NCI-H345 treated with DMSO at 0.1 percent for 48 hours (cell line): Measurements from ENCODE around the gene NRP2.

Source experiments
- DNase-seq: peaks from one replicate; lab custom pipeline; 2025; ENCODE audit not compliant: unreplicated experiment; lab: John Stamatoyannopoulos, UW

Gene NRP2

DNA sequence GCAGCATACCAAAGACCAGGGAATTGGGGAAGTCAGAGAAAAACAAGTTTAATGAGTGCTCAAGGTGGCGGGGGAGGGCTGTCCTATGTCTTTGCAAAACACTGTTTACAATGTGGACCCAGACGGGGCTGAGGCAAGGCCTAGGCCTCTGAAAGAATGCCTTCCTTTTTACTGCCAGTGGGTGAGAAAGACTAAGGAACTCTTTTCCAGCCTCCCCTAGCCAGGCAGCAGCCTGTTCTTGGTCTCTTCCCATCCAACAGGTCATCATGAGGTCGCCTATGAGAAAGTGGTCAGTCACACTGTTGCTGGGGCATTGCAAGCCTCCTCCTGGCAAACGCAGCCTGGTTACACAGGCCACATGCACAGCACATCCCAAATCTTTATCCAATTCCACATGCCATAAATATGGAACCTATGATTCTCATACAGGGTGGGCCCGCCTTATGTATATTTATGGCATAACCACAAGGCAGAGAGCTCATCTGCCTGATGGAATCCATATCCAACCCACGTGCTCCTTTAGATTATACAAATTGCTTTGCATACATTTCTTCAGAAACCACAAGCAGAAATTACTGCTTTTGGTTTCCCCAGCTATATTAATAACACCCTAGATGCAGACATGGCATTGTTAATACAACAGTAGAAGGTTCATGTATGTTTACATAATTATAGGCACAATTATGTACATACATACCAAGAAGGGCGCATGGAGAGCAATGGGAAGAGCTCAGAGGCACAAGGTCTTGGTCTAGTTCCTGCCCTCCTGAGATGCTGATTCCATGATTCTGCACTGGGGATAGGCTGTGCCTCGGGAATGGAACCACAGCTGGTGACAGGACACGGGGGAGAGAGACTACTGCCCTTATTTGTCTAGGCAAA, 48.6 kb downstream of the NRP2 start:
- no peak for DNase-seq

DNA sequence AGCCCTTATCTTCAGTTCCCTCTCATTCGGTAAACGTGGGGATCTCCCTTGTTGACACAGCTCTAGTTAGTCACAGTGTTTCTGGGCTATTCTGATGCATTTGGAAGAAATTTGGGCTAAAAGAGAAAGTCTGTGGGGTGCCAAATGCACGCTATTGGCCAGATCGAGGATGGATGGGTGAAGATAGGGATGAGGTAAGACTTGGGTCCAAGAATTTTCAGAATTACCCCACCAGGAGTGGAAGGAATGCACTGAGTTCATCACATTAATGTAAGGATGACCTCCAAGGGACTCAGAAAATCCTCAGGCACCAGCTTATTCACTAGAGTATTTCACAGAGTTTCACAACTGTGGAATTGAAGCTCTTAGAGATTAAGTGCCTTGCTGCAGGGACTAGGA, 49.3 kb downstream of the NRP2 start:
- no peak for DNase-seq

DNA sequence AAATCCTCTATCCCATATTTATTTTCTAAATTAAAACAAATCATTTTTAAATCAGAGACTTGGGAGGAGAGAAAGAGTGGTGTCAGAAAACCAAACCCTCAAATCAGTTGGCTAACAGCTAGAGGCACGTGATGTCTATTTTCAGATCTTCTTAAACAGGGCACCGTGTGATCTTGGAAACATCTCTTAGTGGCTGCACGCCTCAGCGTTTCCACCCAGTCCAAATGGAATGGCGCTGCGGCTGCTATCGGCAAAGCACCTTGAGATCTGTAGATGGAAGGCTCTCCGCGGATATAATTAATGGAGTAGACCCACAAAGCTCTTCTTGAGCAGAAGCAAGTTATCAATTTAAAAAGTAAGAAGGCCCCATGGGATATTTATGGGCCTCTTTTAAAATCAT, 50.0 kb downstream of the NRP2 start:
- DNase-seq = no peak

DNA sequence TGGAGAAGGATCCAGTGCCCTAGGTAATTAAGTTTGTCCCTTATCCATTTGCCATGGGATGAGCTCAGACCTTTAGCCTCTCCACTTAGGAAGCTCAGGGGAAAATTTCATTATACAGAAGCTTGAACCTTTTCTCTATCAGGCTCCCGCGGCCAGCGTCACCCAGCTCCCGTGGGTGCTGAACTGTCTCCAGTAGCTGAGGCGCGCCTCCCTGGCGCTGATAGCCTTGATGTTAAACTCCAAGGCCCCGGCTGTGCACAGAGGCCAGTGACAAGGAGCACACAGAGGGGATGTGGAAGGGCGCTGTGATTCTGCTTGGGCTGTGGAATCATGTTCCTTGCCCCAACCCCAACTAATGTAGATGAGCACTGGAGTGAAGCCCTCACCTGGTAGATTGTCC, 50.8 kb downstream of the NRP2 start:
- no peak for DNase-seq

DNA sequence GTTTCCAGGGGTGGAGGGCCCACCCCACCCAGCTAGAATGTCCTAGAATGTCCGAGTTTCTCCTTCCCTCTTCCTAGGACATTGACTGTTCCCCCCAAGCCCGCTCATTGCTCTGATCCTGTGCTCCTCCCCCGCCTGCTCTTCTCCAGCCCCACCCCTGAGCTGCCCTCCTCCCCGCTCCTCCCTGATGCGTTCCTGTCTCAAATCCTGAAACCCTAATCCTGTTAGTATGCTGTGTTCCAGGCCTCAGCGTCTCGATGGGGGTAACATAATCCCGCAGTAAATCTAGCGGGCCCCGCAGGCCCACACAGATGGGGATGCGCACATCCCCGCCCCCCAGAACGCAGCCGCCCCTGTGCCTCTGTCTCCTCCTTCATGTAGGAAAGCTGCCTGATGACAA, 51.3 kb downstream of the NRP2 start:
- DNase-seq = no peak

DNA sequence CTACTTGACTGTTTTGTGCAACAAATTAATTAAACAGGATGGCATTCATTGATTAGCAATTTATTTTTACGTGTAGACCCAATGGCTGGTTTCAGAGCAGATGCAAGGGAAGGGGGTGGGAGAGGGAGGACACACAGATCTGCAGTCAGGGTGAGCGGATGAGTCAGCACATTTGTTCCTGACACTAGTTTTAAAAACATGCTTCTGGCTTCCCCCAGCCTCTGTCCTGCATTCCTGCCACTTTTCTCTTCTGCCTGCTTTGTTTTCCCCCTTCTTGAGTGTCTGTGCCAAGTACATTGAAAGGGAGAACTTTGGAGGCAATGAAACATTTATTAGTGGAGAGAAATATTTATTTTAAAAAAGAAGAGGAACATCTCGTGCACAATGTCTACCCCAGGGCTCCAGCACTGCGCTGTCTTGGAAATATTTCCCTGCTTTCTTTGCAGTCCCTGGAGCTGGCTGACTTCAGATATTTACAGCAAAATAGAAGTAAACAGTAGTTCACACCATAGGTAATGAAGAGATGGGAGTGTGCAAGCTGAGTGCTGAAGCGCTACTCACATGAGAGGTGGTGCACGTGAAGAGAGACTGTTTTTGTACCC, 52.2 kb downstream of the NRP2 start:
- no peak for DNase-seq

DNA sequence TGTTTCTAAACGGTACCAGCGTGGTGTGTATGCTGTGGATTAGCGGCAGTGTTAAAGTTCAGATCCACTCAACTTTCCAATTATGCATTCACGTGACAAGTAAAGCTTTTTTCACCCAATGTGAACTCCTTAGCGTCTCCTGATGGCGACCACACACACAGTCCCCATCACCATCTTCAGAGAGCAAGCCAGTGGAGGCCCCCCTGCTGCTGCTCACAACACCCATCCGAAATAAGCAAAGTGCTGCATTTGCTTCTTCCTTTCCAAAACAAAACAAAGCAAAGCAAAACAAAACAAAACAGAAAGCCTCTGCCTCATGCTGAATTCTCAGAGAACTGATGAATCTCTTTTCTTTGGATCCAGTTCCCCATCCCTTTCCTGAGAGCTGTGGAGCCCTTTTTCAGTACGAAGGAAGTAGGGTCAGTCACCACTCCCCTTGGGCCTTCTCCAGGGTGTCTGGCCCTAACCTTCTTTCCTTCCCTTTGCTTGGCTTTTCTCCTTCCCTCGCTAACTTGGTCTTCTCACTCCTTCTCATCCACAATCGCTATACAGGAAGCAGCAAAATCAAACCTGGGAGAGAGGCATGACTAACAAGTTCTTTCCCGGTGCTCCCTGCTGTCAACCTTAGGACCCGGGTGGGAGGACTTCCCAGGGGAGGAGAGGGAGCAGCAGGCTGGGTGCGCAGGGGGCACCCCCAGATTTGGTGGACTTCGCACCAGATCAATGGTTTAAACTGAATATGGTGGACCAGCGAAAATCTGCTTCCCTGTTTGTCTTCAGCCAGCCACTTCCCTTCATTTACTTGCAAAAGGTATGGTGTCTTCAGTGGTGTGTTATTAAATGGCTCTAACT, 56.0 kb downstream of the NRP2 start:
- DNase-seq = no peak

DNA sequence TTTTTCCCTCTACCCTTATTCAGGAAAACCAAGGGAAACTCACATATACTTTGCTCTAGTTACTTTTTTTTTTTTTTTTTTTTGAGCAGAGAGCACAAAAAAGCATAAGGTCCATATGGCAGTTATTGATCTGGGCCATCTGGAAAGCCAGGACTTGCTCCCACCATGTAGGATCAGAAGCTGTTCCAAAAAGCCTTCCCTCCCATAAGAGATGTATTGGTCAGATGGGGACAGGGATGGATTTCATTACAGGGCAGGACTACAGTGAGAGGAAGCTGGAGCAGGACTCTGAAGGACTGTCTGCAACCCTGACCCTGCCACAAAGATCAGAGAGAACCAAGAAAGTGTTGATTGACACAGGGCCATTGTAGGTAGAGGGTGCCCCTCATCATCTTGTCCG, 57.3 kb downstream of the NRP2 start:
- no peak for DNase-seq

DNA sequence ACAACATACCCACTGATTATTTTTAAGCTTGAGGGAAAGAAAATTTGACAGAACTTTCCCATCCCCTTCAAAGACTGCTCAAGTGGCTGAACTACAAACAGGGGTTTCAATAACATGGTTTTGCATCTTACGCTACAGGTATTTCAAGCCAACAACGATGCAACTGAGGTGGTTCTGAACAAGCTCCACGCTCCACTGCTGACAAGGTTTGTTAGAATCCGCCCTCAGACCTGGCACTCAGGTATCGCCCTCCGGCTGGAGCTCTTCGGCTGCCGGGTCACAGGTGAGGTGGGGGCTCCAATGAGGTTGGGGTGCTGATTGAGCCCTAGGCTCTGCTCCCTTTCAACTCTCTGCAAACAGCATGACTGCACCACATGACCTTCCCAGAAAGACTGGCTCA, 58.1 kb downstream of the NRP2 start:
- no peak for DNase-seq

DNA sequence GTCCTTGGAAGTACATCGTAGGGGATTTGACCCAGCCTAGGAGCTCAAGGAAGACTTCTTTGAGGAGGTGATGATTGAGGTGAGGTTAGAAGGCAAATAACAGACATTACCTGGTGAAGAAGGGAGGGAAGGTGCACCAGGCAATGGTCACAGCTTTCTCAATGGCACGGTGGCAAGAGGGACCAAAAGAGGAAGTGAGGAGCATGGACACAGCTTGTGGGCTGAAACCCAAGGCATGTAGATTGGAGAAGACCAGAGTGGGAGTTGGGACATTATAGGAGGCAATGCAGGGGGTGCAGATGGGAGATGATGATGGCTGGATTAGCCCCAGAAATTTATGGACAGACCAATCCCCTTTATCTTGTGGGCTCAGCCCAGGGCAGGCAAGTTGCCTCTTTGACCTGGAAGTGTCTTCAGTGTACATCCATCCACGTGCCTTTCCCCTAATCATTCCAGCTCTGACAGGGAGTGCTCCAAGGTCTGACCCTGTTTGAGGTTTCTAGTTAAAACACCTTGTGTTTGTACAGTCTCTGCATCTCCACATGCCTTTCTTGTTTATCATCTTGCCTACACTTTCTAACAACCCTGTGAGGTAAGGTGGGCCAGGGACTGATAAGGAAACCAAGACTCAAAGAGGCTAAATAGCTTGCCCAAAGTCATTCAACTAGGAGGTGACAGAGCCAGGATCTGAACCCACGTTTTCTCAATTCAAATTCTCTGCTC, 59.1 kb downstream of the NRP2 start:
- DNase-seq = no peak

DNA sequence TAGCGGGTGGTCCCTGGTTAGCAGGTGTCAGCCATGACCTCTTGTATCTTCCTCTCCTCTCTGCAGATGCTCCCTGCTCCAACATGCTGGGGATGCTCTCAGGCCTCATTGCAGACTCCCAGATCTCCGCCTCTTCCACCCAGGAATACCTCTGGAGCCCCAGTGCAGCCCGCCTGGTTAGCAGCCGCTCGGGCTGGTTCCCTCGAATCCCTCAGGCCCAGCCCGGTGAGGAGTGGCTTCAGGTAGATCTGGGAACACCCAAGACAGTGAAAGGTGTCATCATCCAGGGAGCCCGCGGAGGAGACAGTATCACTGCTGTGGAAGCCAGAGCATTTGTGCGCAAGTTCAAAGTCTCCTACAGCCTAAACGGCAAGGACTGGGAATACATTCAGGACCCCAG, 60.8 kb downstream of the NRP2 start:
- DNase-seq = no peak

DNA sequence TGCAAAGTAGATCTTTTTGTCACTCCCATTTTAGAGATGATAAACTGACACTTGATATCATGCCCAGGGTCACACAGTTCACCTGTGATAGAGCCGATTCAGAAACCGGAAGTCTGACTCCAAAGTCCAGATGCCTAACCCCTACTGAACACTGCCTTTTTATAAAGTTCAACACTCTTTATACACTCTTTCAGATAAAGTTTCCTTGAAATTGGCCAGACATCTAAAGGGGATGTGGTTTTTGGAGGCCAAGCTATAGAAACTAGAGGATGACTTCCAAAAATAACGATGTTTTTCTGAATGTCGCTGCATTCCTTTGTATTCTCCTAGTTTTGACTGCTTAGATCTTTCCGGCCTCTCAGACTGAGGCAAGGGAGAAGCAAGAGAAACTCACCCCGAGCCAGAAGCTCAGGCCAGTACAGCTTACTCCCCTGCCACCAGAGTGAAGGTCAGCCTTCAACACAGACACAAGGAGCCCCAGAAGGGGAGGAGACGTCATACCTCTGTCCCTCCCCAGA, 61.8 kb downstream of the NRP2 start:
- DNase-seq = no peak

DNA sequence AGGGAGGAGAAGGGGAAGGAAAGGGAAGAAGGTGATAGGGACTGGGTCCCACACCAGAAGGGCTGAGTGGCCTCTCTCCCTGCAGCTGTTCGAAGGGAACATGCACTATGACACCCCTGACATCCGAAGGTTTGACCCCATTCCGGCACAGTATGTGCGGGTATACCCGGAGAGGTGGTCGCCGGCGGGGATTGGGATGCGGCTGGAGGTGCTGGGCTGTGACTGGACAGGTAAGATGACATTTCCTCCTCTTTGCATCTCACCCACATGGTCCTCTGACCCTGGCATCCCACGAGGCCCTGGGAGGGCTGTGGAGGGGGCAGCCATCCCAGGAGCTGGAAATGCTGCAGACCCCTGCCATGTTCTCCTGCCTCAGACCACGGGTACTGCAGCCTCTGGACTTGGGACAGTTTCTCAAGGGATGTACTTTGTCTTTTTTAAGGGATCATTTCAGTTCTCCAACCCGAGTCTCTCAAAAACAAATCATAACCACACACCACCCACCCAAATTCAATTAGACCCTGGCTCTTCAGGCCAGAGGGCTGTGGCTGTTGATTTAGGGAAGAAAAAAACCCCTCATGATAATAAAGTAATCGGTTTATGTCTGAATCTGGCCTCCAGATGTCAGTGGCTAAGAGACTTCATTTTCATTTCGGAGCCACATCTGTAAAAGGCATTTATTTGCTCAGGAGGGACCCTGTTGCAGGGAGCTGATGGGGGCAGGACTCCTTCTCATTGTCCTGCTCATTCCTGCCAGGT, 63.5 kb downstream of the NRP2 start:
- no peak for DNase-seq

DNA sequence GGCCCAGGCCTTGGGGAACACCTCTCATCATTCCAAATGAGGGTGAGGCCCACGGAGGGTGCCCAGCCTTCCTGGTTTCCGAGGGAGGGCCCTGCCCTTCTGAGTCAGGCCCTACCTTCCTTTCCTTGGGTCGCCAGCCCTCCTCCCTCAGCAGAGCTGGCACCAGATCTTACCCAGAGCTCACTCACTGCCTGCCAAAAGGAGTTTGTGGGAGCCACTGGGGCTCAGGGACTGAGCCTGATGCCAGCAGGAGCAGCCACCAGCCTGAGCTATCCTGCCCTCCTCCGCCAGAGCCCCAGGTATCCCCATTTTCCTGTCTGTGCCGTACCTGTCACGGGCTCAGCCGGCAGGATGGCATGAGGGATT, 64.1 kb downstream of the NRP2 start:
- no peak for DNase-seq

DNA sequence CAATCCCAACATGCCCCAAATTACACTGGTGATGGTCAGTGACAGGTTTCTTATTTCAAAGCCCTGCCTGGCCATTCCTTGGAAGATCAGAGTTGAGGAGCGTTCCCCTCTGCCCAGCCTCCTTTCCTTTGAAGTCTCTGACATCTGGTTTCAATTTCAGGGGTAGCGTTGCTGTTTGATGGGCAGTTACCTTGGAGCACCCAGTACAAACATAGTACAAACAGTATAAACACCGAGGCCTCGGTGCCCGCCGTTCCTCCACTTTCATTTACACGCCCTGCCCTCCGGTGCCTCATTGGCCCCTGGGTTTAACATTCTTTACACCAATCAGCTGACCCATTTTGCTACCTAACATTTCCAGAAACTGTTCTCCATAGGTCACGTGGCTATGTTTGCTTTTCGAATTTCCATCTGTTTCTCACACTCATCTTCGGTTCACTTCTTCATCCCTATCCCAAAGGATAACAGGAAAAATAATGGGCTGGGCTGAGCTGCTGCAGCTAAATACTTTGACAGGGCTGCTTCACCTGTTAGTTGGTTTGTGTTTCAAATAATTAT, 65.6 kb downstream of the NRP2 start:
- no peak for DNase-seq

DNA sequence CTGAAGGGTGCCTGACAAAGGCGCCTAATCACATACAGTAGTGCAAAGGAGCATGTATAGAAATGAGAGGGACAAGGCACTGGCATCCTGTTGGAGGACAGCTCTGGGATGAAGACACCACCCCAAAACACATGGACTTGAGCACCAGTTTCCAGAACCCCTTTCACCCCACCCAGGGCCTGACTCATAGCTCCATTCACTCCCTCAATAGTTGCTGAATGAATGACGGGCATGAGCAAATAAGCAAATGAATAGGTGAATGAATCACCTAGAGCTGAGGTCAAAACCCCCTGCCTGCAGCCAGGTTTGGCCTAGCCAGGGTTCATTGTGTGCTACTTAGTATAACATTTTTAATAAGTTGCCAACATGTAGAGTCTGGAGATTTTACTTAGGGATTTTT, 66.3 kb downstream of the NRP2 start:
- no peak for DNase-seq

DNA sequence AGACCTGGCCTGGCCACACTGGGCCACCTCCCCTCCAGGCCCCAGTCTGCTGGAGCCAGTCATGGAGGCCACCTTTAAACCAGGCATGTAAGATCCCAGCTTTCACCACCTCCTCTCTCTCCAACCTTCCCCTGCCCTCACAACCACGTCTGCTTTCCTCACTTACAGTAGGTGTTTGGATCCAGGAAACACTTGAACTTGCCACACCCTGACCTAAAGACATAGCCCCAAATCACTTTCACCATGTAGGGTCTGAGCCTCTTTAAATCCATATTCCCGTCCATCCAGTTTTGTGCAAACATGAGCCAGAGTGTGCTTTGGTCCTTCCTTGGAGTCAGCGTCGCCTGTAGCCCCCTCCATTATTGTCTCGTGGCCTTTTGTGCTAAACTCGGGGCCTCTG, 66.8 kb downstream of the NRP2 start:
- DNase-seq = no peak

DNA sequence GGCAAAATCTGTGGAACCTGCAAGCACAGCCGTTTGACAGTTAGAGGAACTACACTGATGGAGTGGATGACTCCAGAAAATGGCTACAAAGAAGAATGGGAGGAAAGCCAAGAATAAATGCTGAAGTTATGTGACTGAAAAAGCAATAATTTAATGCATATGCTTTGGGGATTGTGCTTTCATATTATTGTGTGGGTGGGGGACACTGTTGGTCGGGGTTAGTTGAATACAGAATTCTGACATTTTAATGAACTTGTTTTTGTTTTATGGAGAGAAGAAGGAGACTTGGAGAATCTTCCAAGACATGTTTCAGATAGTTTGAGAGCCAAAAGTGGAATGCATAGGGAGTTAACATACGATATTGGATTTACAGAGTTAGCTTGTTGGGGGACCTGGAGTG, 68.5 kb downstream of the NRP2 start:
- DNase-seq = no peak

DNA sequence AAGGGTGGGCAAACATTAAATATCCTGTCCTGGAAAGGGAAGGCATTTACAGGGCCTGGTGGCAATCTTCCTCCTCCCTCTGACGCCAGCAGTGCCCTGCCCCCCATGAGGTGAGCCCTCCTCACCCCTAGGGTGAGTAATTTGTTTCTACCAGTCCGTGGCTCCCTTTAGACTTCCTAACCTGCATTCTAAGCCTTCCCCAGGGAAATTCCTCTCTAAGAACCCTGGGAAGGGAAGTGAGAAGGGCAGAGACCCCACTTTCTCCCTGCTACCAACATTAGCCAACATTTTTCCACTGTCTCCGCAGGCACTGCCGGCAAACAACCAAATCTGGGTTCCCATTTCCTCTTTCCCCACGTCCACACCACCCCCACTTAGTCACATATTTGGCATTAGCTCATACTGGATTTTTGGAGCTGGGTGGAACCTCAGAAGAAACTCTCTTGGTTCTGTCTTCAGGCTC, 69.3 kb downstream of the NRP2 start:
- no peak for DNase-seq

DNA sequence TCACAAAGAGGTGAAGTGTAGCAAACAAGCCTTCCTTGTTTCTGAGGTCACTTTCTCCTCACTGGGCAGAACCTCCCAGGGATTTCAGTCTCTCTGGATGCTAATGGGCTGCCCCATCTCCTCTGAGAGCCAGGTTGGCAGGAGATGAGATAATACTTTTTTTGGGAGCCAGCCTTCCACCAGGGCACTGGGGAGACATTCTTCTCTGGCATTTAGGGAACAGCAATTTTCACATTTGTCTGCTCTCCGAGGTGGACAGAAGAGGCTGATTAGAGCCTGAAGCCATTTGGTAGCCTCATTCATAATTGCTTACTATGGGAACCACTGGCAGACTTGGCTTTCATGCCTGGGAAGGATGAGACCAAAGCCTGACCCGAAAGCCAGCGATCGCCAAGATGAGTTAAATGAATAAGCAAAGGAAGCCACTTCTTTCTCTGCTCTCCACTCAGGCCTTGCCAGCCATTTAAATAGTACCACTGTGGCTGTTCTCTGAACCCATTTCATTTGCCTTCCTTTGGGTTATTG, 70.1 kb downstream of the NRP2 start:
- no peak for DNase-seq
